Nephron (organoid): ENCODE measurements around the gene KLHDC7B.

Experiments used
- H3K27ac Mint-ChIP-seq, 3 experiments: 2 replicates each; pipeline ENCODE4 v1.8.0; 2020; ENCODE audit warnings: mixed read lengths in 3 of 3, mild to moderate bottlenecking in 2 of 3, moderate library complexity in 1 of 3
- H3K27me3 Mint-ChIP-seq: 2 replicates; pipeline ENCODE4 v1.8.0; 2021; ENCODE audit warnings: low read depth, mild to moderate bottlenecking, moderate library complexity, mixed read lengths
- H3K36me3 Mint-ChIP-seq: 2 replicates; pipeline ENCODE4 v1.8.0; 2020; ENCODE audit warnings: low read depth, mixed read lengths
- H3K4me1 Mint-ChIP-seq: 2 replicates; pipeline ENCODE4 v1.8.0; 2020; ENCODE audit warnings: mixed read lengths
- H3K4me3 Mint-ChIP-seq, 3 experiments: 2 replicates each; pipeline ENCODE4 v1.8.0; 2020; ENCODE audit warnings: mild to moderate bottlenecking in 3 of 3, mixed read lengths in 3 of 3, moderate library complexity in 2 of 3
- H3K9me3 Mint-ChIP-seq: 2 replicates; pipeline ENCODE4 v1.8.0; 2020; ENCODE audit warnings: mixed read lengths
- CTCF ChIP-seq, 3 experiments: fragments of 200-600 bp; sonication (generic); IDR thresholded peaks; one replicate each; pipeline ENCODE4 v1.5.0; 2021; ENCODE audit warnings: antibody characterized with exemption in 3 of 3; ENCODE audit not compliant: unreplicated experiment in 3 of 3

The KLHDC7B gene

GRCh38 chr22:50526834-50527801, 18.6 kb upstream of the KLHDC7B start:
- Mint-ChIP-seq H3K4me1 (peaks cover 6% of the 10 kb centered on the region), H3K9me3 (no peaks in the 10 kb centered on the region), H3K27ac (peak overlapping the region; percentile 44 to 68 (median 51)), H3K27me3 (peaks cover 38% of the 10 kb centered on the region), H3K36me3 (peaks cover 6% of the 10 kb centered on the region), H3K4me3 (peak overlapping the region; percentile 77 to 80 (median 80))
- no peak for TF ChIP-seq CTCF (IDR thresholded peaks at IDR 0.05; ENCODE audit: unreplicated experiment in 3 of 3)

- peaks cover 13% of the 10 kb centered on the region for H3K4me1 Mint-ChIP-seq
- no peak for TF ChIP-seq CTCF (IDR thresholded peaks at IDR 0.05; ENCODE audit: unreplicated experiment in 3 of 3)
- peak overlapping the region in 2 of 3 experiments; percentile 44 to 51 for H3K27ac Mint-ChIP-seq
- peaks cover 48% of the 10 kb centered on the region for H3K27me3 Mint-ChIP-seq
- H3K4me3 Mint-ChIP-seq = peak overlapping the region; percentile 77 to 80 (median 80)
- peaks cover 6% of the 10 kb centered on the region for H3K36me3 Mint-ChIP-seq
- H3K9me3 Mint-ChIP-seq = no peaks in the 10 kb centered on the region
Observed at GRCh38 chr22:50527921-50528681, 17.6 kb upstream of the KLHDC7B start.

DNA sequence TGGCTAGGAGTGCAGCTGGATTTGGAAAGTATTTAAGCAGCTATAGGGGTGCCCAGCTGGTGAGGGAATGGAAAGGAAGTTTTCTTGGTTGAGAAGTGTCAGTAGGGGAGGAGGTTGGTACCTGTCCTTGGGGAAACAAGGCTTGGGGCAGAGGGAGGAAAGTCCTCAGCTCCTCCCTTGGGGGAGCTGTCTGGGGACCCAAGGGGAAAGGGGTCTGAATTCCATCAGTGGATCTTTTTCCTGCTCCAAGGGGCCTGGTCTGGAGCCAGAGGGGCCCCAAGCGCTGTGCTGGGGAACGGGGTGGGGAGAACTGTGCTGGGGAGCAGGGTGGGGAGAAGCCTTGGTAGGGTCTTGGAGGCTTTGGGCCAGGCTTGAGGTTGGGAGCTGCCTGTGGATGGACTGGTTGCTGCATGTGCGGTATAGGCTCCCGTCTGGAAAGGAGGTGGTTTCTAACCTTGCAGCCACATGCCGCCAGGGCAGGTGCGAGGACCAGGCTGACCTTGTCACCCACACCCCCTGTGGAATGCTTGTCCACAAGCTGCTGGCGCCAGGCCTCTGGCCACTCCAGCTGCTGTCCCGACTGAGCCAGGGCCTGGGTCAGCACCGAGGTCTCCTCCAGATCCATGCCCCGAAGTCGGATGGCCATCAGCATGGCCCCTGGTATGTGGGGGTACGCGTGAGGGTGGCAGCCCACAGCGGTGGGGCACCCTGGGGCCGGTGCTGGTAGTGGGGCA, 16.9 kb upstream of the KLHDC7B start:
- peaks cover 56% of the 10 kb centered on the region for H3K27me3 Mint-ChIP-seq
- no peak overlapping the region for H3K27ac Mint-ChIP-seq
- H3K4me1 Mint-ChIP-seq = peaks cover 20% of the 10 kb centered on the region
- H3K4me3 Mint-ChIP-seq = peak overlapping the region; percentile 77 to 80 (median 80)
- peaks cover 6% of the 10 kb centered on the region for H3K36me3 Mint-ChIP-seq
- H3K9me3 Mint-ChIP-seq = no peaks in the 10 kb centered on the region
- TF ChIP-seq CTCF (IDR thresholded peaks at IDR 0.05; ENCODE audit: unreplicated experiment in 3 of 3) = no peak

DNA sequence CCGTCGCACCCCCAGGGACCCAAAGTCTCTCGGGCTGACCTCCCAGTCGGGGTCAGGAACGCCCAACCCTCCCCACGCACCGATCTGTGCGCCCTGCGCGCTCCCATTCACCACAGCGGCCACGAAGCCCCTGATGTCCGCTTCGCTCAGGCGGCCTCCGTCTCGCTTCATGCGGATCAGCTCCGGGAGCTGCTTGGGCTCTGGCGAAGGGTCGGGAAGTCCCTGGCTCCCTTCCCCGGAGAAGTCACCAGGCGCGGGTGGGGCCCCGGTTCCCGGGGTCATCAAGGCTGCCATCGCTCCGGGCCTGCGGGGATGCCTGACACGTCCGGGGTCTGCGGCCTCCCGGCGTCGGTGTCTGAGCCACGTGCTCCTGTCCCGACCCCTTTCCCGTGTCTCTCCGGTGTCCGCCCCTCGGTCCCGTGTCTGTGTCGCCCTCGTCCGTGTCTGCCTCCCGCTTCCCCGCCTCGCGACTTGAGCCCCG, 16.2 kb upstream of the KLHDC7B start:
- peaks cover 4% of the 10 kb centered on the region for H3K36me3 Mint-ChIP-seq
- H3K27me3 Mint-ChIP-seq = peaks cover 62% of the 10 kb centered on the region
- no peak for TF ChIP-seq CTCF (IDR thresholded peaks at IDR 0.05; ENCODE audit: unreplicated experiment in 3 of 3)
- no peak overlapping the region for H3K4me3 Mint-ChIP-seq
- peaks cover 24% of the 10 kb centered on the region for H3K4me1 Mint-ChIP-seq
- H3K27ac Mint-ChIP-seq = no peak overlapping the region
- H3K9me3 Mint-ChIP-seq = no peaks in the 10 kb centered on the region

DNA sequence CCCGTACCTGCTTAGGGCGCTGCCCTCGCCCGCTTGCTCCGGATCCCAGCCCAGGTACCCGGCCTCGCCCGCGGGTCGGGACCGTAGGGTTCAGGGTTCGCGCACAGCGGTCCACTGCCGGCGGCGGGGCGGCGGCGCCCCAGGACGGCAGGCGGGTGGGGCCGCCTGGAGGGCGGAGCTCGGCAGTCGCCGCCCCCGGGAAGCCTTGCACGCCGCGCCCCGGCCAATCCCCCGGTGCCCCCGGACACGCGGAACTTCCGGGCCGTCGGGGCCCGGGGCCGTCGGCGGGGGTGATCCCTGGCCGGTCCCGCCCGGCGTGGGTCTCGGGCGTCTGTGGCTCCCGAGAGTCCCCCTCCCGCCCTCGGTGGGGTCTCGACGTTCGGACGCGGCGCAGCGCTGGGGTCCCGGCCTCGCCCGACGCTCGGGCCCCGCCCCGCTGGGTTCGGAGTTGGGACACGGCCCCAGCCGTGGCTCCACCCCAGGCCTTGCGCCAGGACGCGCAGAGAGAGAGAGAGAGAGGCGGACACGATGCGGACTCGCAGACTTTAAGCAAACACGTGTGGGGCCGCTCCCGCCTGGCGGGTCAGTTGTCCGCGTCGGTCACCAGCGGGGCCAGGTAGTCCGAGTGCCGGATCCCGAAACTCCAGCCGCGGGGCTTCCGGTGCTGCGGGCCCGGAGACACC, 15.7 kb upstream of the KLHDC7B start, which contains the start of gene TYMP:
Gene TYMP, minus strand, starts transcription at position 116 of the 683 bp plus-strand sequence. CDS start 303 bp downstream, outside the sequence.
- H3K9me3 Mint-ChIP-seq = no peaks in the 10 kb centered on the region
- peaks cover 66% of the 10 kb centered on the region for H3K27me3 Mint-ChIP-seq
- H3K4me3 Mint-ChIP-seq = peak within 1 kb of the TSS; percentile 65 to 80 (median 71)
- H3K4me1 Mint-ChIP-seq = peaks cover 23% of the 10 kb centered on the region
- no peak within 1 kb of the TSS for H3K27ac Mint-ChIP-seq
- no peaks in the 10 kb centered on the region for H3K36me3 Mint-ChIP-seq
- TF ChIP-seq CTCF (IDR thresholded peaks at IDR 0.05; ENCODE audit: unreplicated experiment in 3 of 3) = no peak
